IPS-15b (cell line): ENCODE measurements around the gene HTR2A.
"Not testable (repeated sequence)": the region's sequence is repeated elsewhere in the genome, so short reads cannot be mapped to it uniquely, and the experiment has no call there.

Source experiments
- H3K27me3 ChIP-seq: one replicate; pipeline ENCODE4 v1.6.1; 2013; ENCODE audit warnings: low read length; ENCODE audit not compliant: control insufficient read depth, insufficient read depth
- H3K36me3 ChIP-seq: one replicate; pipeline ENCODE4 v1.6.1; 2013; ENCODE audit warnings: low read length; ENCODE audit not compliant: control insufficient read depth, insufficient read depth
- H3K4me1 ChIP-seq: one replicate; pipeline ENCODE4 v1.6.1; 2013; ENCODE audit warnings: mild to moderate bottlenecking, low read length; ENCODE audit not compliant: control insufficient read depth, insufficient read depth
- H3K4me3 ChIP-seq: one replicate; pipeline ENCODE4 v1.5.1; 2013; ENCODE audit warnings: low read depth, low read length
- H3K9ac ChIP-seq: one replicate; pipeline ENCODE4 v1.6.1; 2013; ENCODE audit warnings: low read depth, mild to moderate bottlenecking, low read length
- H3K9me3 ChIP-seq: one replicate; pipeline ENCODE4 v1.6.1; 2013; ENCODE audit warnings: mild to moderate bottlenecking, low read length; ENCODE audit not compliant: control insufficient read depth, insufficient read depth

Gene HTR2A

DNA sequence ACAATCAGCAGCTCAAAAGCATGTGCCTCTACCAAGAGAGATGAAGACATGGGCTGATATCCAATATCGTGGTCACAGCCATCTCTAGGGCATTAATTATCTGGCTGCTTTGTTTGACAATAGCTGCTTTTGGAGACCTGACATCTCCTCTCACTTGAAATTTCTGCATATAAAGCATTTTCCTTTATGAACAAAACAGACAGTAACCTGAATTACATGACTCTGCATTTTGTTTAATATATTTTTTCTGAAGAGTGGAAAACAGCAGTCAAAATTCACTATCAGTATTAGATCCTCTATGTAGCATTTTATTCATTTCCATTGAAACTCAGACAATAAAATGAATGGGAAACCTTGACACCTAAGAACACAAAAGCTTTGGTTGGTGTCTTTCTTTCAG, 57.5 kb downstream of the HTR2A start:
- Histone ChIP-seq H3K4me3 (no peak overlapping the region), H3K27me3 (no peaks in the 10 kb centered on the region), H3K9ac (no peak overlapping the region), H3K4me1 (no peaks in the 10 kb centered on the region), H3K36me3 (no peaks in the 10 kb centered on the region), H3K9me3 (no peaks in the 10 kb centered on the region)

DNA sequence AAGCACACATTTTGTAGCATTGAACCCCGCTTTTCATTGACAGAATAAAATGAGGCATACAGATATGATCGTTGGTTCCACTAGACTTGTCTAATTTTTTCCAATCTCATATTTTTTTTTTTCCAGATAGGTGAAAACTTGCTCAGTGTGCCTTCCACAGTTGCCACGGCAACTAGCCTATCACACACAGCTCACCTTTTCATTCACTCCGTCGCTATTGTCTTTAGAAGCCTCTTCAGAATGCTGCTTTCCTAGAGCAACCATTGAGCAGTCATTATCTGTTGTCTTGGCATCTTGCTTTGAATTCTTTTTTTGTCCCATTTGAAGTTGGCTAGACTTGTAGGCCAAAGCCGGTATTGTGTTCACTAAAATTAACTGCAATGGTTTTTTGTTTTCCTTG, 62.2 kb downstream of the HTR2A start:
- Histone ChIP-seq H3K4me1 (no peaks in the 10 kb centered on the region), H3K27me3 (no peaks in the 10 kb centered on the region), H3K4me3 (no peak overlapping the region), H3K9ac (no peak overlapping the region), H3K9me3 (no peaks in the 10 kb centered on the region), H3K36me3 (no peaks in the 10 kb centered on the region)

DNA sequence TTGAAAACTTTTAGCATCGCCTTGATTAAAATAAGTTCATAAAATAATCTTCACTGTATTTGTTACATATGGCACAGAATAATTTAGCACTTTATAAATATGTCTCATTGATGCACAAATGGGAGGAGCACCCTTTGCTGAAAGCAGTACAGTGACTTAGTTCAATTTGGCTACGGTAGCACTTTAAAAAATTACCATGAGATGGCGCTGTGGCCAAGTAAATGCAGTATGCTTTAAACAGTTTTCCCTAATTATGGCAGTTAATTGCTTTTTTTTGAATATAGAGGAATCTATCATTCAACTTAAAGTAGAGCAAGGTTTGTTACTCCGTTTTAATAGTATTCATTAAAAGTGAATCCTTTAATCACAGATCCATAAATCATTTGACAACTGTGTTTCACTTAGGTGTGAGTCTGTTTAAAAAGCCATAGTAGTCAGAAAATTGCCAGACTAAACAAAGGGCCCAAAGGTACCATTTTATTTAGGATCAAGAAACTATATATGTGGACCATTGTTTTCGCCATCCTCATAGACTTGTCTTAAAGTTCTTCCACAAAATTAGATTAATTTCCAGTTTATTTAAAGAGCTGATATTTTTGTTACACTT, 65.2 kb downstream of the HTR2A start:
- Histone ChIP-seq H3K9me3 (no peaks in the 10 kb centered on the region), H3K36me3 (no peaks in the 10 kb centered on the region), H3K9ac (no peak overlapping the region), H3K4me3 (no peak overlapping the region), H3K27me3 (no peaks in the 10 kb centered on the region), H3K4me1 (no peaks in the 10 kb centered on the region)

DNA sequence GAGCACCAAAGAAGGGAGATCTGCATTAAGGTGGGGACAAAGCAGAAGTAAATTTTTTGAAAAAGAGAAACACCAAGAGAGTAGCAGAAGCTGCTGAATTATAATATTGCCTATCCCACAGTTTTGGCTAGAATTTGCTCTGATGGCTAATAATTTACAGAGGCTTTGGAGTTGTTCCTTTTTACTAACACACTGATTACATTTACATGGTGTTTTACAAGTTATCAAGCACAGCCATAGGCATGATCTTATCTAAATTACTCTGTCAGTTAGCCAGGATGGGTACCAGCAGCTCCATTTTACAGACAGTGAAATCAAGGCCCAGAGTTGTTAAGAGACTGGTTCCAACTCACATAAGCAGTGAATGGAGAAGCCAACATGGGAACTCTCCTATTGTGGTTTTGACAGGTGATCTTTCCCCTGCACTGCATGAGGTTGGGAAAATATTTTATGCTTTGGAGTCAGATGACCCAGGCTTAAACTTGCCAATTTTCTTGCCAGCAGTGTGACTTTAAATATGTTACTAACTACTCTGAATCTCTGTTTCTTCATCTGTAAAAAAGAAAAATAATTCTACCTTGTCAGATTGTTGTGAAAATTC, 66.3 kb downstream of the HTR2A start:
- Histone ChIP-seq H3K9ac (no peak overlapping the region), H3K36me3 (no peaks in the 10 kb centered on the region), H3K9me3 (no peaks in the 10 kb centered on the region), H3K4me3 (no peak overlapping the region), H3K4me1 (no peaks in the 10 kb centered on the region), H3K27me3 (no peaks in the 10 kb centered on the region)

DNA sequence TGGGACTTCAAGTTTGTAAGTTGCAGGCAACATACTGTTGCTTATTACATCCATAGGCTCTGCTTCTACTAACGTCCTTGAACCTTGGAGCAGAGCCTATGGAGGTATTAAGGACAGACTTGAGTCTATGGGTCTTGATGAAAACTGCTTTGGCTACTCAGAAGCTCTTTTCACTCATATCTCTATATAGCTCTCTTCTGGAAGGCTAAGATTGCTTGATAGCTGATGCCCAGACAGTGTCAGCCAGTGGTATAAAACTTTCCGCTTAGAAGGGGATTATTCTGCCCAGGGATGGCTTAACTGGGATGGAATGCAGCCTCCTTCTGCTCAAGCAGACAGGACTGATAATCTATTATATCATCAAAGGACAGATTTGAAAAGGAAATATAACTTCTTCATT, 74.3 kb downstream of the HTR2A start:
- no peaks in the 10 kb centered on the region for H3K27me3 ChIP-seq
- H3K36me3 ChIP-seq = no peaks in the 10 kb centered on the region
- no peak overlapping the region for H3K9ac ChIP-seq
- H3K9me3 ChIP-seq = no peaks in the 10 kb centered on the region
- H3K4me3 ChIP-seq = no peak overlapping the region
- H3K4me1 ChIP-seq = no peaks in the 10 kb centered on the region

DNA sequence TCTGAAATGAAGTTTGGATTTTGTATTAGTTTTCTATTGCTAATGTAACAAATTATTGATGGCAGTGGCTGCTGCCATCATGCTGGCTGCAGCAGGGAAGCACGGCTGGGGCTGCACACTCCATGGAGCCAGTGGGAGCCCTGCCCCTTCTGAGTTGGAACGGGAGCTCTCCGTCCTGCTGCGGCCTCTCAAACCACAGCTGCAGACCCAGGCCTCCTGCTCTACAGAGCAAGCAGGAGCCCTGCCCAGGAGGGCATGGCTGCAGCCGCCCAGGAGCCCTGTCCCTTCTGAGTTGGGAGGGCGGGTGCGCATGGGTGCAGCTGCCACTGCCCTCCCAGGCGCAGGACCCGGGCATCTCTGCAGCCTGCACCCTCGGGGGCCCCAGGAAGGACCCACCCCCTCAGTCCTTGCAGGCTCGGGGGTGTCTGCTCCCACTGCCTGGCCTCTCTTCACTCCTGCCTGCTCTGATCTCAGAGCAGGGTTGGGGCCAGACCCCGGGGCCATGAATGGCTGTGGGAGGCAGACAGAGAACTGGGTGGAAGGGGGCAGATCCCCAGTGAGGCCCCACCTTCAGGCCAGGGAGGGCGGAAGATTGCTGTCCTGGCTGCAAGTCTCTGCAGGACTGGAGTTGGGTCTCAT, 78.9 kb downstream of the HTR2A start:
- no peak overlapping the region for H3K9ac ChIP-seq
- H3K9me3 ChIP-seq = no peaks in the 10 kb centered on the region
- H3K4me1 ChIP-seq = no peaks in the 10 kb centered on the region
- no peaks in the 10 kb centered on the region for H3K36me3 ChIP-seq
- H3K27me3 ChIP-seq = no peaks in the 10 kb centered on the region
- no peak overlapping the region for H3K4me3 ChIP-seq

DNA sequence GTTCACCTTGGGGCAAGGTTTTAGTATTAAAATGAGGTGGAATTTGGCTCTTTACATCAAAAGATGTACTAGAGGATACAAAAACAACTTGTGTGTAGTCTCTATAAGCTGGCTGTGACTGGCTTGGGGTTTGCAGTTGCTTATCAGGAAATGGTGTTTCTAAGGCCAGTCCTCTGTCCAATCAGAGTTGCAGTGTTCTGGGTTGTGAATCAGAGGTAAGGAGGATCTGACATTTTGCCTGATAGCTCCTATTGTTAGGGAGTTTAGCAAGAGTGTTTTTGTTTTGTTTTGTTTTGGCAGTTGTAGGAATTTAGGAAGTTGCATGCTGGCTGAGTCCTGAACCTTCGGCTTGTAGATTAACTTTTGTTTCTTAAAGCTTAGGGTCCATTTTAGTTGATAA, 79.8 kb downstream of the HTR2A start:
- Histone ChIP-seq H3K27me3 (no peaks in the 10 kb centered on the region), H3K9me3 (no peaks in the 10 kb centered on the region), H3K9ac (no peak overlapping the region), H3K4me1 (no peaks in the 10 kb centered on the region), H3K4me3 (no peak overlapping the region), H3K36me3 (no peaks in the 10 kb centered on the region)

DNA sequence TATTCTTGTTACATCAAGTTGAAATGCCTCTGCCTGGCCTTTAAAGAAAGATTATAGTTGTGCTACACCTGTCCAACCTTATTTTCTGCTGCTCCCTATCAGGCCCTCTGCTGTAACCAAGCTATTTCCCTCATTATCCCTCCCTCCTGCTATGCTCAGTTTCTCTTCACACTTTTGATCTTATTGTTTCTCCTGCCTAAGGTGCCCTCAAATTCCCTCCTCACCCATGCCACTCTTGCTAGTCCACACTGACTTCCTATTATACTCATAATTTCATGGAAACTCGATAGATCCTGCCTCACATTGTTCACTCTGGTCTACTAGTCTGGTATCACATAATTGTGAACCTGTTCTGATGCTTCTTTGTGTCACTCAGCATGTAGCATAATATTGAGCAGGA, 80.5 kb downstream of the HTR2A start:
- Histone ChIP-seq H3K4me3 (no peak overlapping the region), H3K4me1 (no peaks in the 10 kb centered on the region), H3K9me3 (no peaks in the 10 kb centered on the region), H3K9ac (no peak overlapping the region), H3K27me3 (no peaks in the 10 kb centered on the region), H3K36me3 (no peaks in the 10 kb centered on the region)

DNA sequence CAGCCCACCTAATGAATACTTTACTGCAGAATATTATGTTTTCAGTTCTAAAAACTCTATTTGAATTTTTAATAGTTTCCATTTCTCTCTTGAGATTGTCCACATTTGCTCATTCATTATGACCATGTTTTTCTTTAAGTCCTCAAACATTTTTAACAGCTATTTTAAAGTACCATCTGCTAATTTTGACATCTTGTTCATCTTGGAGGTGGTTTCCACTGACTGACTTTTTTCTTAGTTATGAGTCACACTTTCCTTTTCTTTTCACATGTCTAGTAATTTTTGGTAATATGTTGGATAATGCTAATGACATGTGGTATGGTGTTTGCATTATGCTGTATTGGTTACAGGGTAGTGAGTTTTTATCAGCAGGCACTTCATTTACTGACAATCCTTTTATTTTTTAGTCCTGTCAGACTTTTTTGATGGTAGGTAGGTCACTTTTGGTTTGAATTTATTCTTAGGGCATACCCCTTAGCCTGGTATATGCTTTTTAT, 84.5 kb downstream of the HTR2A start:
- Histone ChIP-seq H3K4me1 (no peaks in the 10 kb centered on the region), H3K36me3 (no peaks in the 10 kb centered on the region), H3K9ac (no peak overlapping the region), H3K4me3 (no peak overlapping the region), H3K9me3 (no peaks in the 10 kb centered on the region), H3K27me3 (no peaks in the 10 kb centered on the region)

DNA sequence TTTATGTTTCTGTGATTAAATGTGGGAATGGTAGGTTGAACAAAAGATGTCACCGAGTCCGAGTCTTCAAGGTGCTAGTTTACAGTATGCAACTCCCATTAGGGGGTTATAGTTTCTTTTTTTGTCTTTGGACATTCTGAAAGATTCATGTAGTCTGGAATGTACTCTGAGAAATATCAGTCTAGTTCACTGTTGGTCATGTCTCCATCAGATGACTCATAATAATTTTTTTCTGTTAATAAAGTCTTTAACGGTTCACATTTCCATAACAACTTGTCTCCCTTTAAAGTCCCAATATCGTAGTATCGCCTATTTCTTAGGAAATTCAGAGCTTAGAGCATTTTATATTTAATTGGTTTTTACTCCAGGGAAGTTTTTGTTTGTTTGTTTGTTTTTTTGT, 86.4 kb downstream of the HTR2A start:
- Histone ChIP-seq H3K4me1 (no peaks in the 10 kb centered on the region), H3K4me3 (no peak overlapping the region), H3K36me3 (no peaks in the 10 kb centered on the region), H3K27me3 (no peaks in the 10 kb centered on the region), H3K9me3 (no peaks in the 10 kb centered on the region), H3K9ac (no peak overlapping the region)

DNA sequence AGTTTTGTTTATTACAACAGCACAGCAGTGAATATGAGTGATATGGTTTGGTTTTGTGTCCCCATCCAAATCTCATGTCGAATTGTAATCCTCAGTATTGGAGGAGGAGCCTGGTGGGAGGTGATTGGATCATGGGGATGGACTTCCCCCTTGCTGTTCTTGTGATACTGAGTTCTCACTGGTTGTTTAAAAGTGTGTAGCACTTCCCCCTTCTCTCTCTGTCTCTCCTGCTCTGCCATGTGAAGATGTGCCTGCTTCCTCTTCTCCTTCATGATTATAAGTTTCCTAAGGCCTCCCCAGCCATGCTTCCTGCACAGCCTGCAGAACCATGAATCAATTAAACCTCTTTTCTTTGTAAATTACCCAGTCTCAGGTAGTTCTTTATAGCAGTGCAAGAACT, 91.9 kb downstream of the HTR2A start:
- H3K4me1 ChIP-seq, H3K36me3 ChIP-seq, H3K4me3 ChIP-seq, H3K9ac ChIP-seq, H3K27me3 ChIP-seq, H3K9me3 ChIP-seq: not testable (repeated sequence)

- H3K9me3 ChIP-seq = no peaks in the 10 kb centered on the region
- no peaks in the 10 kb centered on the region for H3K4me1 ChIP-seq
- H3K4me3 ChIP-seq = no peak overlapping the region
- H3K9ac ChIP-seq = no peak overlapping the region
- H3K27me3 ChIP-seq = no peaks in the 10 kb centered on the region
- no peaks in the 10 kb centered on the region for H3K36me3 ChIP-seq
These were observed 92.5 kb downstream of the HTR2A start for GRCh38 chr13:46804391-46804815.
